Gastroesophageal sphincter (tissue), 4 donors: ENCODE measurements around the gene SCN8A. TPM values are rescaled to one million over a fixed set of nuclear protein-coding genes. Genes with fewer than 3 reads are reported as not detected.

Experiments used
- ATAC-seq: fragments of 150-250 bp; one replicate; pipeline ENCODE4 v1.9.1; 2016; ENCODE audit warnings: mild to moderate bottlenecking, moderate library complexity
- H3K27ac ChIP-seq, 4 donors: fragments of 200-600 bp; sonication (generic) in 3 of 4; 1 replicate in 3 of 4; 2 replicates in 1 of 4; pipeline ENCODE4 v1.5.1; 2016 to 2019
- H3K27me3 ChIP-seq: fragments of 200-600 bp; sonication (generic); one replicate; pipeline ENCODE4 v1.5.1; 2019
- H3K36me3 ChIP-seq, 2 donors: fragments of 200-600 bp; sonication (generic); one replicate each; pipeline ENCODE4 v1.5.1; 2019; ENCODE audit warnings: control low read depth in 1 of 2
- H3K4me1 ChIP-seq, 3 donors: fragments of 200-600 bp; sonication (generic); 1 replicate in 2 of 3; 2 replicates in 1 of 3; pipeline ENCODE4 v1.5.1; 2016 to 2019; ENCODE audit warnings: control low read depth in 2 of 3
- H3K4me3 ChIP-seq, 2 donors: fragments of 200-600 bp; sonication (generic); one replicate each; pipeline ENCODE4 v1.5.1; 2019; ENCODE audit warnings: mild to moderate bottlenecking in 1 of 2, moderate library complexity in 1 of 2
- H3K9me3 ChIP-seq, 3 donors: fragments of 200-600 bp; sonication (generic); one replicate each; pipeline ENCODE4 v1.5.1; 2017 to 2019; ENCODE audit warnings: control low read depth in 2 of 3
- EP300 ChIP-seq: sonication (generic); formaldehyde crosslinking; IDR thresholded peaks from one replicate; pipeline ENCODE4 v1.6.1; 2017; ENCODE audit warnings: antibody characterized with exemption, mild to moderate bottlenecking
- POLR2A ChIP-seq, 2 donors: fragments of 450-650 bp; IDR thresholded peaks; one replicate each; pipeline ENCODE4 v1.6.1; 2017; ENCODE audit warnings: antibody characterized with exemption in 2 of 2, mild to moderate bottlenecking in 2 of 2, moderate library complexity in 1 of 2
- POLR2AphosphoS5 ChIP-seq: sonication (generic); formaldehyde crosslinking; IDR thresholded peaks from one replicate; pipeline ENCODE4 v1.6.1; 2017; ENCODE audit warnings: antibody characterized with exemption
- WGBS, 2 donors: methylation state at CpG; one replicate each; pipeline ENCODE4 v1.1.5; 2018; ENCODE audit warnings: low coverage in 1 of 2; 5-methylcytosine and 5-hydroxymethylcytosine counted together
- total RNA-seq, 4 donors: library from RNA; depleted of rRNA; stranded (reverse); fragments of >200 nt; gene quantifications; one replicate each; pipeline ENCODE4 v1.1.0, GENCODE V29; 2016
- TF ChIP-seq, protein P1 (sequence below), 4 experiments: fragments of 200-600 bp in 2 of 4; fragments of 450-650 bp in 2 of 4; sonication (generic) in 1 of 4; IDR thresholded peaks; one replicate each; pipeline ENCODE4 v1.5.1; 2017 to 2019; ENCODE audit warnings: antibody characterized with exemption in 4 of 4, mild to moderate bottlenecking in 2 of 4, moderate library complexity in 2 of 4

SCN8A gene
- total RNA-seq, 4 donors from 2014 or later, result 0.47 to 1.2 (median 0.60) TPM

- Histone ChIP-seq H3K27ac (no peak overlapping the region), H3K4me1 (no peaks in the 10 kb centered on the region), H3K4me3 (no peak overlapping the region), H3K36me3 (no peaks in the 10 kb centered on the region), H3K9me3 (peaks cover 0 to 7% (median 0%) of the 10 kb centered on the region in 3 donors), H3K27me3 (peaks cover 4% of the 10 kb centered on the region)
- ATAC-seq, result no peak
- WGBS, 2 donors, result 37 to 60% methylated on average over 2 of the region's 2 CpGs
- no peak for TF ChIP-seq POLR2AphosphoS5
- no peak for TF ChIP-seq EP300
- no peak for TF ChIP-seq POLR2A (IDR thresholded peaks at IDR 0.05)
- TF ChIP-seq, protein P1, sequence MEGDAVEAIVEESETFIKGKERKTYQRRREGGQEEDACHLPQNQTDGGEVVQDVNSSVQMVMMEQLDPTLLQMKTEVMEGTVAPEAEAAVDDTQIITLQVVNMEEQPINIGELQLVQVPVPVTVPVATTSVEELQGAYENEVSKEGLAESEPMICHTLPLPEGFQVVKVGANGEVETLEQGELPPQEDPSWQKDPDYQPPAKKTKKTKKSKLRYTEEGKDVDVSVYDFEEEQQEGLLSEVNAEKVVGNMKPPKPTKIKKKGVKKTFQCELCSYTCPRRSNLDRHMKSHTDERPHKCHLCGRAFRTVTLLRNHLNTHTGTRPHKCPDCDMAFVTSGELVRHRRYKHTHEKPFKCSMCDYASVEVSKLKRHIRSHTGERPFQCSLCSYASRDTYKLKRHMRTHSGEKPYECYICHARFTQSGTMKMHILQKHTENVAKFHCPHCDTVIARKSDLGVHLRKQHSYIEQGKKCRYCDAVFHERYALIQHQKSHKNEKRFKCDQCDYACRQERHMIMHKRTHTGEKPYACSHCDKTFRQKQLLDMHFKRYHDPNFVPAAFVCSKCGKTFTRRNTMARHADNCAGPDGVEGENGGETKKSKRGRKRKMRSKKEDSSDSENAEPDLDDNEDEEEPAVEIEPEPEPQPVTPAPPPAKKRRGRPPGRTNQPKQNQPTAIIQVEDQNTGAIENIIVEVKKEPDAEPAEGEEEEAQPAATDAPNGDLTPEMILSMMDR (IDR thresholded peaks at IDR 0.05), result no peak
These were observed 41.6 kb downstream of the SCN8A start for GRCh38 chr12:51632623-51633022.

- WGBS, 2 donors, result 100% methylated on average over 1 of the region's 1 CpG
These were observed 44.3 kb downstream of the SCN8A start for GRCh38 chr12:51635346-51635745.

DNA sequence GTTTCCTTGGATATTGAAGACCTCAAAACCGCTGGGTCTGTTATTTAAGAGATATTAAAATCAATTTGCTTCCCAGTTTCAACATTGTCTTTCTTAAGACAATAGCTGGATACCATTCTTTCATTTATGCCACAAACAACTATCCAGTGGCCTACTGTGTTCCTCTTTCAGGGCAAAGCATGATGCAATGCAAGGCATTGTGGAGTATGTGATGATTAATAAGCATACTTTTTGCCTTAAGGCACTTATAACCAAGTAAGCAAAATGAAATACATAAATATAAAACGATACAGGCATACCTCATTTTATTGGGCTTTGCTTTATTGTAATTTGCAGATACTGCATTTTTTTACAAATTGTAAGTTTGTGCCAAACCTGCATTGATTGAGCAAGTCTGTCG lies 45.5 kb downstream of the SCN8A start:
- no peak for ATAC-seq
- Histone ChIP-seq H3K4me1 (no peaks in the 10 kb centered on the region), H3K27me3 (no peaks in the 10 kb centered on the region), H3K27ac (no peak overlapping the region), H3K4me3 (no peak overlapping the region), H3K9me3 (peaks cover 0 to 22% (median 0%) of the 10 kb centered on the region in 3 donors), H3K36me3 (no peaks in the 10 kb centered on the region)
- WGBS, 2 donors, result 85 to 88% methylated on average over 2 to 3 of the region's 3 CpGs
- TF ChIP-seq EP300 (no peak), POLR2A (IDR thresholded peaks at IDR 0.05) (no peak), POLR2AphosphoS5 (no peak)
- TF ChIP-seq, protein P1 (IDR thresholded peaks at IDR 0.05), result no peak

More at GRCh38 chr12:51635346-51635745, 44.3 kb downstream of the SCN8A start:
- TF ChIP-seq POLR2AphosphoS5 (no peak), EP300 (no peak), POLR2A (IDR thresholded peaks at IDR 0.05) (no peak)
- TF ChIP-seq, protein P1 (IDR thresholded peaks at IDR 0.05), result no peak
- no peaks in the 10 kb centered on the region for H3K36me3 ChIP-seq
- H3K9me3 ChIP-seq, result peaks cover 0 to 22% (median 0%) of the 10 kb centered on the region in 3 donors
- H3K4me1 ChIP-seq, result no peaks in the 10 kb centered on the region
- no peak overlapping the region for H3K27ac ChIP-seq
- H3K27me3 ChIP-seq, result peaks cover 4% of the 10 kb centered on the region
- ATAC-seq, result no peak
- H3K4me3 ChIP-seq, result no peak overlapping the region

GRCh38 chr12:51636986-51637385 lies 46.0 kb downstream of the SCN8A start:
- Histone ChIP-seq H3K27ac (no peak overlapping the region), H3K9me3 (peaks cover 0 to 22% (median 0%) of the 10 kb centered on the region in 3 donors), H3K4me1 (no peaks in the 10 kb centered on the region), H3K4me3 (no peak overlapping the region), H3K36me3 (no peaks in the 10 kb centered on the region), H3K27me3 (no peaks in the 10 kb centered on the region)
- TF ChIP-seq POLR2AphosphoS5 (no peak), POLR2A (IDR thresholded peaks at IDR 0.05) (no peak), EP300 (no peak)
- TF ChIP-seq, protein P1 (IDR thresholded peaks at IDR 0.05), result no peak
- WGBS, 2 donors, result 73 to 100% methylated on average over 1 of the region's 1 CpG
- no peak for ATAC-seq

DNA sequence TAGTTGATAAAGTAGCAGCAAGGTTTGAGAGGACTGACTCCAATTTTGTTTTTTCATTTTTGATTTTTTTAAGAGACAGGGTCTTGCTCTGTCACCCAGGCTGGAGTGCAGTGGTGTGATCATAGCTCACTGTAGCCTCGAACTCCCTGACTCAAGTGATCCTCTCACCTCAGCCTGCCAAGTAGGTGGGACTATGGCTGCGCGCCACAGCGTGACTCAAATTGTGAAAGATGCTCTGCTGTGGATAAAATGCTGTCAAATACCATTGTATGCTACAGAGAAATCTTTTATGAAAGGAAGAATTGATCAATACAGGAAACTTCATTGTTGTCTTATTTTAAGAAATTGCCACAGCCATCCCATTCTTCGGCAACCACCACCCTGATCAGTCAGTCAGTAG lies 48.3 kb downstream of the SCN8A start:
- TF ChIP-seq POLR2A (IDR thresholded peaks at IDR 0.05), result no peak
- TF ChIP-seq POLR2AphosphoS5, result no peak
- no peak for TF ChIP-seq EP300
- TF ChIP-seq, protein P1 (IDR thresholded peaks at IDR 0.05), result no peak
- no peaks in the 10 kb centered on the region for H3K36me3 ChIP-seq
- H3K27me3 ChIP-seq, result no peaks in the 10 kb centered on the region
- 81 to 100% methylated on average over 2 to 5 of the region's 5 CpGs for WGBS, 2 donors
- peaks cover 0 to 22% (median 0%) of the 10 kb centered on the region in 3 donors for H3K9me3 ChIP-seq
- no peak overlapping the region for H3K27ac ChIP-seq
- H3K4me3 ChIP-seq, result no peak overlapping the region
- ATAC-seq, result no peak
- no peaks in the 10 kb centered on the region for H3K4me1 ChIP-seq
